B cell (primary cell): ENCODE results near the gene PAQR4. TPM values are rescaled to one million over a fixed set of nuclear protein-coding genes. Genes with fewer than 3 reads are reported as not detected.

Experiments used
- ATAC-seq: fragments of 200-7000 bp; cut with Tn5 transposase; one replicate; pipeline ENCODE4 v1.10.0; 2021; ENCODE audit warnings: low read depth, mild to moderate bottlenecking, moderate number of reproducible peaks, moderate library complexity
- CTCF ChIA-PET: fragments of 350-600 bp; sonication (Branson Sonifier 250); formaldehyde crosslinking; loops from one replicate; lab custom pipeline; 2021; ENCODE audit warnings: antibody characterized with exemption, inconsistent platforms; lab: Charles Lee
- POLR2A ChIA-PET: fragments of 350-600 bp; sonication (Branson Sonifier 250); formaldehyde crosslinking; loops from one replicate; lab custom pipeline; 2021; ENCODE audit warnings: antibody characterized with exemption; lab: Charles Lee
- DNase-seq: peaks from one replicate; pipeline ENCODE4 v3.0.0; 2013
- H2AFZ ChIP-seq: 2 replicates; pipeline ENCODE4 v1.6.1; 2012; ENCODE audit warnings: mild to moderate bottlenecking, low read depth, low read length; ENCODE audit not compliant: insufficient read depth, poor library complexity, severe bottlenecking
- H3K27ac ChIP-seq, 2 donors: 1 replicate in 1 of 2; 2 replicates in 1 of 2; pipeline ENCODE4 v1.5.1; 2012 to 2013; ENCODE audit warnings: low read length in 2 of 2, mild to moderate bottlenecking in 2 of 2, moderate library complexity in 1 of 2
- H3K27me3 ChIP-seq, 4 experiments: fragments of 200-600 bp in 1 of 4; sonication (generic) in 1 of 4; replicated peaks in 1 of 4; 1 replicate in 2 of 4; 2 replicates in 2 of 4; pipeline versions ENCODE4 v1.6.1 to v1.7.0; 2013 to 2016; ENCODE audit warnings: low read length in 3 of 4, mild to moderate bottlenecking in 2 of 4, mixed read lengths in 1 of 4, moderate library complexity in 1 of 4; ENCODE audit not compliant: insufficient read depth in 4 of 4, control insufficient read depth in 3 of 4; ENCODE audit errors: control extremely low read depth in 1 of 4
- H3K36me3 ChIP-seq, 2 experiments: replicated peaks in 1 of 2; 1 replicate in 1 of 2; 2 replicates in 1 of 2; pipeline versions ENCODE4 v1.6.1 to v1.7.1; 2013; ENCODE audit warnings: low read length in 1 of 2; ENCODE audit not compliant: insufficient read depth in 2 of 2, control insufficient read depth in 1 of 2; ENCODE audit errors: control extremely low read depth in 1 of 2, extremely low read depth in 1 of 2
- H3K4me1 ChIP-seq, 2 donors: fragments of 200-600 bp in 1 of 2; sonication (generic) in 1 of 2; 1 replicate in 1 of 2; 2 replicates in 1 of 2; pipeline versions ENCODE4 v1.5.1 to v1.6.1; 2013 to 2017; ENCODE audit warnings: low read length in 2 of 2; ENCODE audit not compliant: control insufficient read depth in 2 of 2, insufficient read depth in 2 of 2
- H3K4me2 ChIP-seq: replicated peaks from 2 replicates; pipeline ENCODE3; 2012; ENCODE audit warnings: mild to moderate bottlenecking, low read depth, low read length; ENCODE audit not compliant: poor library complexity, severe bottlenecking
- H3K4me3 ChIP-seq, 5 experiments: fragments of 200-600 bp in 1 of 5; sonication (generic) in 1 of 5; 1 replicate in 3 of 5; 2 replicates in 2 of 5; pipeline versions ENCODE4 v1.5.1 to v1.7.0; 2011 to 2016; ENCODE audit warnings: low read length in 4 of 5, mild to moderate bottlenecking in 4 of 5, low read depth in 2 of 5, control low read depth in 1 of 5, moderate library complexity in 1 of 5; ENCODE audit not compliant: insufficient read depth in 1 of 5; ENCODE audit errors: control extremely low read depth in 1 of 5, extremely low read depth in 1 of 5
- H3K79me2 ChIP-seq: fragments of 200-600 bp; sonication (generic); one replicate; pipeline ENCODE4 v1.6.0; 2016; ENCODE audit warnings: low read length; ENCODE audit not compliant: control insufficient read depth, insufficient read depth
- H3K9ac ChIP-seq: fragments of 200-600 bp; sonication (generic); 2 replicates; pipeline ENCODE4 v1.6.1; 2017; ENCODE audit warnings: mild to moderate bottlenecking, low read length, moderate library complexity
- H3K9me3 ChIP-seq, 3 donors: one replicate each; pipeline versions ENCODE4 v1.6.1 to v1.7.1; 2013; ENCODE audit warnings: low read length in 2 of 3; ENCODE audit not compliant: control insufficient read depth in 2 of 3, insufficient read depth in 1 of 3; ENCODE audit errors: control extremely low read depth in 1 of 3
- H4K20me1 ChIP-seq: 2 replicates; pipeline ENCODE4 v1.6.0; 2012; ENCODE audit warnings: mild to moderate bottlenecking, low read length; ENCODE audit not compliant: insufficient read depth, control insufficient read depth, poor library complexity, severe bottlenecking
- H3K27ac Mint-ChIP-seq: one replicate; pipeline ENCODE4 v1.8.0; 2021; ENCODE audit warnings: mixed read lengths
- H3K27me3 Mint-ChIP-seq: one replicate; pipeline ENCODE4 v1.8.0; 2021; ENCODE audit warnings: mixed read lengths
- H3K4me1 Mint-ChIP-seq: one replicate; pipeline ENCODE4 v1.8.0; 2021; ENCODE audit warnings: mixed read lengths
- H3K4me3 Mint-ChIP-seq: one replicate; pipeline ENCODE4 v1.8.0; 2021; ENCODE audit warnings: mixed read lengths
- H3K9me3 Mint-ChIP-seq: one replicate; pipeline ENCODE4 v1.8.0; 2022; ENCODE audit warnings: mixed read lengths; ENCODE audit not compliant: insufficient read depth
- CTCF ChIP-seq: fragments of 200-600 bp; IDR thresholded peaks from one replicate; pipeline ENCODE4 v1.8.0; 2022; ENCODE audit warnings: antibody characterized with exemption, mild to moderate bottlenecking
- EZH2 ChIP-seq: IDR thresholded peaks from 2 replicates; pipeline ENCODE4 v1.6.1; 2012; ENCODE audit warnings: borderline replicate concordance, low read depth, mild to moderate bottlenecking, moderate library complexity, low read length; ENCODE audit not compliant: insufficient read depth, poor library complexity, severe bottlenecking
- WGBS: methylation state at CpG from one replicate; pipeline ENCODE4 v1.1.5; 2013; ENCODE audit warnings: missing lambda C conversion rate; ENCODE audit not compliant: insufficient coverage; 5-methylcytosine and 5-hydroxymethylcytosine counted together
- intact Hi-C: fragments of 100-400 bp; cut with micrococcal nuclease; formaldehyde crosslinking; loops from one replicate; pipeline ENCODE4 v1.10.0; 2022
- polyA plus RNA-seq: library from polyadenylated mRNA; depleted of rRNA; stranded (reverse); fragments of >200 nt; gene quantifications from 2 replicates; pipeline ENCODE4 v1.2.3, GENCODE V29; 2012
- total RNA-seq, 2 donors: library from RNA; stranded (reverse); fragments of 120-200 nt in 1 of 2; gene quantifications; 1 replicate in 1 of 2; 2 replicates in 1 of 2; pipeline versions ENCODE4 v1.2.3 to v1.2.4, GENCODE V29; 2013 to 2022

PAQR4 gene
- total and polyA plus RNA-seq, 2 donors (not counting 1 experiment from before 2014, with no cell fraction given) = 2.6 to 2.8 TPM

GRCh38 chr16:3009568-3010390 lies 40.6 kb downstream of the PAQR4 start:
- no peak for TF ChIP-seq CTCF
- peaks cover 0 to 22% (median 10%) of the 10 kb centered on the region in 4 experiments for H3K27me3 ChIP-seq
- Mint-ChIP-seq H3K9me3 (no peaks in the 10 kb centered on the region), H3K4me1 (peaks cover 22% of the 10 kb centered on the region), H3K27ac (no peak overlapping the region), H3K4me3 (no peak overlapping the region), H3K27me3 (peaks cover 18% of the 10 kb centered on the region)
- no peaks in the 10 kb centered on the region for H3K36me3 ChIP-seq
- ATAC-seq = no peak
- 96% methylated on average over 18 of the region's 21 CpGs for WGBS
- H3K9me3 ChIP-seq = peaks cover 0 to 12% (median 0%) of the 10 kb centered on the region in 3 donors
- H3K79me2 ChIP-seq = no peaks in the 10 kb centered on the region
- no peak overlapping the region for H3K27ac ChIP-seq
- CTCF ChIA-PET = interaction anchor here (0.6 to 1.6 kb wide), 3 partner anchors 18 to 54 kb away, joined by 3 to 4 read pairs (median 3); no protein-coding TSS in a partner anchor
- H4K20me1 ChIP-seq = no peaks in the 10 kb centered on the region
- H3K4me3 ChIP-seq = no peak overlapping the region
- H3K4me2 ChIP-seq = no peak overlapping the region
- peaks cover 24 to 26% of the 10 kb centered on the region in 2 donors for H3K4me1 ChIP-seq
- no peak overlapping the region for H2AFZ ChIP-seq
- intact Hi-C loops = no loop called here
- H3K9ac ChIP-seq = no peak overlapping the region
- no peak for DNase-seq
- POLR2A ChIA-PET = no interaction called here

DNA sequence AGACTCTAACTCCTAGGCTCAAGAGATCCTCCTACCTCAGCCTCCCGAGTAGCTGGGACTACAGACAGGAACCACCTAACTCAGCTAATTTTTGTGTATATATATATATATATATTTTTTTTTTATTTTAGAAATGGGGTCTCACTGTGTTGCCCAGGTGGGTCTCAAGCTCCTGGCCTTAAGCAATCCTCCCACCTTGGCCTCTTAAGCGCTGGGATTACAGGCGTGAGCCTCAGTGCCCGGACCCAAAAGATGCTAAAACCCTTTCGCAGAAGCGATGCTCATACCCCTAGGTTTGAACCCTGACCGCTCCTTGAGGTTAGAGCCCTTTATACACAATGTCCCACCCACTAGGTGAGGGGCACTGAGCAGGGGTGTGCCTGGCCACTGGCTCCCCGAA lies 41.4 kb downstream of the PAQR4 start:
- DNase-seq (no peak), ATAC-seq (no peak)
- Histone ChIP-seq H3K79me2 (no peaks in the 10 kb centered on the region), H3K9me3 (peaks cover 0 to 12% (median 0%) of the 10 kb centered on the region in 3 donors), H3K4me1 (peaks cover 22 to 23% of the 10 kb centered on the region in 2 donors), H4K20me1 (no peaks in the 10 kb centered on the region), H3K9ac (no peak overlapping the region), H3K36me3 (no peaks in the 10 kb centered on the region), H3K4me3 (no peak overlapping the region), H2AFZ (no peak overlapping the region), H3K27me3 (peaks cover 0 to 22% (median 8%) of the 10 kb centered on the region in 4 experiments), H3K4me2 (no peak overlapping the region), H3K27ac (no peak overlapping the region)
- 100% methylated on average over 6 of the region's 8 CpGs for WGBS
- intact Hi-C loops = no loop called here
- TF ChIP-seq EZH2 (no peak), CTCF (no peak)
- POLR2A ChIA-PET = interaction anchor here (0.6 kb wide), 1 partner anchor 433 kb away, joined by 3 read pairs; the partner anchor contains the start of gene NAA60
- CTCF ChIA-PET = interaction anchor here (0.6 to 1.6 kb wide), 3 partner anchors 18 to 53 kb away, joined by 3 to 4 read pairs (median 3); no protein-coding TSS in a partner anchor
- H3K9me3 Mint-ChIP-seq = no peaks in the 10 kb centered on the region
- H3K4me1 Mint-ChIP-seq = peaks cover 21% of the 10 kb centered on the region
- H3K4me3 Mint-ChIP-seq = no peak overlapping the region
- peaks cover 19% of the 10 kb centered on the region for H3K27me3 Mint-ChIP-seq
- H3K27ac Mint-ChIP-seq = no peak overlapping the region
